K562 (cell line): ENCODE results near the gene FTH1. TPM values are rescaled to one million over a fixed set of nuclear protein-coding genes. Genes with fewer than 3 reads are reported as not detected.
A peak's percentile ranks its signal among the peaks of the same experiment; 100 is the strongest.

Experiments
- BCOR ChIP-seq: fragments of 450-650 bp; IDR thresholded peaks from 2 replicates; pipeline ENCODE4 v1.6.1; 2016
- CBFA2T2 ChIP-seq: fragments of 450-650 bp; conservative IDR thresholded peaks from 2 replicates; pipeline ENCODE4 v1.6.1; 2017; ENCODE audit warnings: mild to moderate bottlenecking
- CBX5 ChIP-seq: IDR thresholded peaks from 2 replicates; pipeline ENCODE4 v1.6.1; 2014; ENCODE audit warnings: low read depth, borderline replicate concordance
- CHCHD3 ChIP-seq: fragments of 250-450 bp; sonication (Bioruptor Pico); IDR thresholded peaks from 2 replicates; pipeline ENCODE4 v2.1.2; 2022; ENCODE audit warnings: mild to moderate bottlenecking
- ETV6 ChIP-seq, 3 experiments: fragments of 150-350 bp in 1 of 3; sonication (generic) in 1 of 3; formaldehyde crosslinking in 1 of 3; IDR thresholded peaks; 2 replicates each; pipeline versions ENCODE4 v1.6.1 to v1.8.0; 2014 to 2022; ENCODE audit warnings: borderline replicate concordance in 2 of 3, low read depth in 2 of 3, antibody characterized with exemption in 1 of 3, low read length in 1 of 3, mild to moderate bottlenecking in 1 of 3, missing genetic modification reagents in 1 of 3
- FOXJ3 ChIP-seq: sonication (generic); formaldehyde crosslinking; IDR thresholded peaks from 2 replicates; pipeline ENCODE4 v1.4.0; 2020; ENCODE audit warnings: mild to moderate bottlenecking, missing genetic modification reagents
- FOXM1 ChIP-seq, 2 experiments: fragments of 450-650 bp in 1 of 2; sonication (generic) in 1 of 2; formaldehyde crosslinking in 1 of 2; IDR thresholded peaks; 2 replicates each; pipeline versions ENCODE4 v1.6.1 to v1.9.0; 2017 to 2022; ENCODE audit warnings: low read depth in 2 of 2, mild to moderate bottlenecking in 2 of 2, missing genetic modification reagents in 1 of 2, moderate library complexity in 1 of 2
- HMG20B ChIP-seq: fragments of 250-450 bp; sonication (Bioruptor Pico); IDR thresholded peaks from 2 replicates; pipeline ENCODE4 v1.5.0; 2021; ENCODE audit warnings: mild to moderate bottlenecking
- JUND ChIP-seq, 2 experiments: IDR thresholded peaks; 2 replicates in 1 of 2; 3 replicates in 1 of 2; pipeline ENCODE4 v1.6.1; 2011; ENCODE audit warnings: borderline replicate concordance in 2 of 2, low read depth in 2 of 2, low read length in 2 of 2, improper control_type of control experiment in 1 of 2, missing biosample characterization in 1 of 2, missing genetic modification characterization in 1 of 2, missing genetic modification reagents in 1 of 2
- KHSRP ChIP-seq: fragments of 450-650 bp; IDR thresholded peaks from 2 replicates; pipeline ENCODE4 v1.6.1; 2017
- MAZ ChIP-seq, 2 experiments: fragments of 450-650 bp in 1 of 2; sonication (generic) in 1 of 2; formaldehyde crosslinking; IDR thresholded peaks in 1 of 2; conservative IDR thresholded peaks in 1 of 2; 2 replicates each; pipeline versions ENCODE4 v1.4.0 to v1.5.0; 2020; ENCODE audit warnings: mild to moderate bottlenecking in 1 of 2, missing genetic modification reagents in 1 of 2
- MLX ChIP-seq, 2 experiments: fragments of 450-650 bp in 1 of 2; sonication (generic) in 1 of 2; formaldehyde crosslinking; conservative IDR thresholded peaks; 2 replicates each; pipeline versions ENCODE4 v1.4.0 to v1.8.1; 2020 to 2022; ENCODE audit warnings: mild to moderate bottlenecking in 1 of 2, missing genetic modification reagents in 1 of 2
- NEUROD1 ChIP-seq: fragments of 150-350 bp; IDR thresholded peaks from 2 replicates; pipeline ENCODE4 v1.6.1; 2014; ENCODE audit warnings: borderline replicate concordance, low read length, low read depth; ENCODE audit not compliant: partially characterized antibody
- NFE2 ChIP-seq: IDR thresholded peaks from 2 replicates; pipeline ENCODE4 v1.6.1; 2014; ENCODE audit warnings: antibody characterized with exemption, low read depth
- PHB ChIP-seq: fragments of 250-450 bp; sonication (Bioruptor Pico); IDR thresholded peaks from 2 replicates; pipeline ENCODE4 v1.5.0; 2021
- PRMT5 ChIP-seq: sonication (generic); formaldehyde crosslinking; IDR thresholded peaks from 2 replicates; pipeline ENCODE4 v1.5.0; 2020; ENCODE audit warnings: missing genetic modification reagents
- RAD51 ChIP-seq: fragments of 450-650 bp; IDR thresholded peaks from 2 replicates; pipeline ENCODE4 v1.7.1; 2016; ENCODE audit warnings: low read depth, mild to moderate bottlenecking, borderline replicate concordance
- RBM39 ChIP-seq: fragments of 200-400 bp; formaldehyde crosslinking; optimal IDR thresholded peaks from 2 replicates; pipeline ENCODE3; 2018; ENCODE audit warnings: low read depth, low read length
- SMAD1 ChIP-seq: fragments of 150-350 bp; IDR thresholded peaks from 2 replicates; pipeline ENCODE4 v1.6.1; 2014; ENCODE audit warnings: low read length, low read depth; ENCODE audit not compliant: partially characterized antibody
- SMARCA4 ChIP-seq: fragments of 450-650 bp; IDR thresholded peaks from 2 replicates; pipeline ENCODE4 v1.6.1; 2016
- TBL1XR1 ChIP-seq, 2 experiments: IDR thresholded peaks; 2 replicates each; pipeline ENCODE4 v1.6.1; 2012; ENCODE audit warnings: improper control_type of control experiment in 2 of 2, low read length in 2 of 2, mild to moderate bottlenecking in 1 of 2
- U2AF2 ChIP-seq: fragments of 200-400 bp; formaldehyde crosslinking; optimal IDR thresholded peaks from 2 replicates; pipeline ENCODE3; 2017; ENCODE audit warnings: low read depth, mild to moderate bottlenecking, low read length
- ZFP1 ChIP-seq: fragments of 450-650 bp; formaldehyde crosslinking; IDR thresholded peaks from 2 replicates; pipeline ENCODE4 v1.4.0; 2020; ENCODE audit warnings: mild to moderate bottlenecking, mixed read lengths
- ZFP30 ChIP-seq: fragments of 250-450 bp; sonication (Bioruptor Pico); IDR thresholded peaks from 2 replicates; pipeline ENCODE4 v1.8.0; 2022; ENCODE audit warnings: moderate library complexity, mild to moderate bottlenecking, inconsistent platforms, borderline replicate concordance
- ZFPM2 ChIP-seq: fragments of 250-450 bp; sonication (Bioruptor Pico); IDR thresholded peaks from 2 replicates; pipeline ENCODE4 v1.5.1; 2022; ENCODE audit warnings: mild to moderate bottlenecking
- ZNF3 ChIP-seq: fragments of 250-450 bp; sonication (Bioruptor Pico); IDR thresholded peaks from 2 replicates; pipeline ENCODE4 v1.5.0; 2021; ENCODE audit warnings: mild to moderate bottlenecking, moderate library complexity
- ZNF408 ChIP-seq: fragments of 250-450 bp; sonication (Bioruptor Pico); IDR thresholded peaks from 2 replicates; pipeline ENCODE4 v1.4.0; 2020; ENCODE audit warnings: low read depth, mild to moderate bottlenecking, moderate library complexity
- ZNF740 ChIP-seq, 3 experiments: fragments of 200-800 bp in 1 of 3; sonication (Bioruptor generic) in 1 of 3; sonication (generic) in 1 of 3; formaldehyde crosslinking in 1 of 3; IDR thresholded peaks; 2 replicates each; pipeline versions ENCODE4 v1.6.1 to v1.8.0; 2016 to 2022; ENCODE audit warnings: mild to moderate bottlenecking in 2 of 3, missing compliant biosample characterization in 2 of 3, missing genetic modification characterization in 2 of 3, missing genetic modification reagents in 1 of 3
- polyA plus RNA-seq, 8 experiments: library from polyadenylated mRNA; depleted of rRNA in 4 of 8; stranded (reverse) in 5 of 8; unstranded in 3 of 8; fragments of >200 nt; fragmentation: Nextera tagmentation in 2 of 8; fragmentation: Illumina TruSeq in 1 of 8; extraction: Ambion mirVana in 2 of 8; extraction: Trizol in 1 of 8; gene quantifications; 2 replicates each; pipeline versions ENCODE4 v1.2.1 to v1.2.3, GENCODE V29; 2011 to 2014; ENCODE audit warnings: inconsistent platforms in 1 of 8, missing spikeins in 1 of 8
- total RNA-seq, 7 experiments: library from RNA; depleted of rRNA in 6 of 7; stranded (reverse); fragments of >200 nt in 6 of 7; fragmentation: Illumina TruSeq in 2 of 7; extraction: Trizol in 2 of 7; gene quantifications; 2 replicates each; pipeline versions ENCODE4 v1.2.1 to v1.2.3, GENCODE V29; 2011 to 2021; ENCODE audit warnings: low replicate concordance in 1 of 7

FTH1 gene
- total and polyA plus RNA-seq, 9 of the 15 experiments (the other 6 are each of a cell fraction or from before 2014, with no cell fraction given), result 370 to 3,146 (median 802) TPM

GRCh38 chr11:61964058-61964665 is 3.3 kb downstream of the FTH1 start (continued):
- TF ChIP-seq SMAD1, result peak; percentile 26
- TF ChIP-seq MAZ (CRISPR knock-in tag; conservative IDR thresholded peaks at IDR 0.05 in 1 of 2, IDR thresholded peaks at IDR 0.05 in 1 of 2), result 0 out of 4 replicates have a peak, but pooled peaks of 1 of the 2 experiments have one; percentile 14
- no peak for TF ChIP-seq CBX5
- no peak for TF ChIP-seq RAD51
- TF ChIP-seq ETV6 (IDR thresholded peaks at IDR 0.05; ENCODE audit: borderline replicate concordance in 1 of 2, low read depth in 2 of 2, low read length in 1 of 2), result peak in 1 of 2 experiments; percentile 14; a peak in 1 of 4 replicates
- no peak for TF ChIP-seq ETV6 (CRISPR knock-in tag; IDR thresholded peaks at IDR 0.05; ENCODE audit: borderline replicate concordance)
- peak in 1 of 2 experiments; percentile 79; a peak in 2 of 4 replicates for TF ChIP-seq MLX (CRISPR knock-in tag; conservative IDR thresholded peaks at IDR 0.05)
- no peak for TF ChIP-seq TBL1XR1 (IDR thresholded peaks at IDR 0.05; ENCODE audit: low read length in 2 of 2)
- peak; percentile 80 for TF ChIP-seq KHSRP
- no peak for TF ChIP-seq U2AF2
- peak; percentile 81; the same call in 1 of the 2 replicates for TF ChIP-seq CHCHD3 (CRISPR knock-in tag)
- no peak for TF ChIP-seq HMG20B
- no peak for TF ChIP-seq SMARCA4
- TF ChIP-seq NFE2, result no peak
- TF ChIP-seq ZFP30 (CRISPR knock-in tag), result peak; percentile 90; the same call in 1 of the 2 replicates
- TF ChIP-seq RBM39, result no peak
- TF ChIP-seq PRMT5 (CRISPR knock-in tag), result no peak
- no peak for TF ChIP-seq ZNF408 (CRISPR knock-in tag)
- peak; percentile 80; the same call in 1 of the 2 replicates for TF ChIP-seq PHB
- no peak for TF ChIP-seq FOXM1 (IDR thresholded peaks at IDR 0.05; ENCODE audit: low read depth)
- no peak for TF ChIP-seq FOXM1 (CRISPR knock-in tag; IDR thresholded peaks at IDR 0.05; ENCODE audit: low read depth)
- peak; percentile 78; the same call in 1 of the 2 replicates for TF ChIP-seq ZFPM2 (CRISPR knock-in tag)
- no peak for TF ChIP-seq BCOR
- TF ChIP-seq ZFP1 (CRISPR knock-in tag), result no peak; the same call in none of the 2 replicates
- TF ChIP-seq ZNF3 (CRISPR knock-in tag), result peak; percentile 66; the same call in 1 of the 2 replicates
- no peak for TF ChIP-seq NEUROD1
- no peak for TF ChIP-seq FOXJ3 (CRISPR knock-in tag)
- no peak for TF ChIP-seq JUND (IDR thresholded peaks at IDR 0.05; ENCODE audit: borderline replicate concordance, low read depth, low read length)
- no peak for TF ChIP-seq JUND (tag; IDR thresholded peaks at IDR 0.05; ENCODE audit: borderline replicate concordance, low read depth, low read length)
- no peak for TF ChIP-seq CBFA2T2
- no peak for TF ChIP-seq ZNF740 (CRISPR knock-in tag; IDR thresholded peaks at IDR 0.05)
- TF ChIP-seq ZNF740 (tag; IDR thresholded peaks at IDR 0.05), result no peak
